Heart left ventricle (tissue), 13 donors: ENCODE results near the gene ZDHHC11B.

ENCODE experiments used
- CTCF ChIP-seq, 12 donors: fragments of 200-600 bp; sonication (generic) in 4 of 12; IDR thresholded peaks; one replicate each; pipeline versions ENCODE4 v1.5.0 to v1.8.0; 2018 to 2022; ENCODE audit warnings: antibody characterized with exemption in 12 of 12, mild to moderate bottlenecking in 5 of 12
- POLR2A ChIP-seq, 2 donors: fragments of 450-650 bp; IDR thresholded peaks; one replicate each; pipeline ENCODE4 v1.6.1; 2017; ENCODE audit warnings: antibody characterized with exemption in 2 of 2, mild to moderate bottlenecking in 2 of 2, moderate library complexity in 2 of 2
- donor health status: ischemic (EF 13 %, LVEDD 7.1; RV severe dilation, severe dysfunction).
- donor health status: DM: no; HTN: yes; CAD: no.
- donor health status: DM: no; HTN: no; CAD: no.
- donor health status: ischemic (EF 25% LVEDD 6.9; RV normal size, moderate dysfunction).
- donor health status: ischemic (EF 25% LVEDD 5.7; RV mildly dilated, moderate dysfunction).
- donor health status: ischemic (EF 35%, LVEDD 5.7; RV mildly dilated, moderate dysfunction).
- donor health status: nonischemic (EF 11% LVEDD 7.7; RV severe dilation, severe dysfunction).
- donor health status: DM: yes; HTN: yes; CAD: no.
- donor health status: PGD.
- donor health status: ischemic (EF 29% LVEDD 5.4; RV normal size, mild dysfunction).
- donor health status: nonischemic (EF 23%, LVEDD 6.1; RV moderate dilation, normal function).

DNA sequence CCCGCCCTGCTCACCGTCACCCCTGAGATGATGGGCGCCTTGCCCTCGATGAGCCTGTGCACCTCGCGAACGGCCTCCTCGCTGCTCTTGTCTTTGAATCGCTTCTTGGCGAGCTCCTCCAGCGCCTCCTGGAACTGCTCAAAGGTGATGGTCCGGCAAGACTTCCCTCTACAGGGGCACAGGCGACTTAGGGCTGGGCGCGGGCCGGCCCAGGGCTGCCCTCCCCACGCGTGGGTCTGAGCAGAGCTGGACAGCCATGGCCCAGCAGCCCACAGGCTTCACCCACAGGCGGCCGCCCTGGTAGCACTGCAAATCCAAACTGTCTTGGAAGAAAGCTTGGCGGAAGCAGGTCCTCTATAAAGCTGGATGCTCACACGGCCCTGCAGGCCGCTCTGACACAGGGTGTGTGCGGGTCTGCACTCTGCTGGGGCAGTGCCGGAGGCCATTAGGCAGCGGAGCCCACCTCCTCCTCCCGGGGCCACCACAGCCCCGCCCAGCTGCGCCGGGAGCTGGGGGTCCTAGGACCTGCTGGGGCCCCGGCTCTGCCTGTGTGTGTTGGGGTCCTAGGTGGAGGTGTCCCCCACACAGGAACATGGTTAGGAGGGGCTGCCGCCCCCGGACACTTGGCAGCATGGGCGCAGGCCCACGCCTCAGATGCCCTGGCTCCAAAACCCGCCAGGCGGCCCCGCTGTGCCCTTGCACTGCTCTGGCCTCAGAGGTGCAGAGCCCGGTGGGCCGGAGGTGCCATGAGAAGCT is 118.4 kb downstream of the ZDHHC11B start:
- TF ChIP-seq CTCF (IDR thresholded peaks at IDR 0.05) (no peak), POLR2A (IDR thresholded peaks at IDR 0.05) (no peak)
